ENCODE data around the gene CUEDC1.

GRCh38 chr17:57920916-57921703 lies 34.1 kb downstream of the CUEDC1 start:
- TF ChIP-seq, protein P1, sequence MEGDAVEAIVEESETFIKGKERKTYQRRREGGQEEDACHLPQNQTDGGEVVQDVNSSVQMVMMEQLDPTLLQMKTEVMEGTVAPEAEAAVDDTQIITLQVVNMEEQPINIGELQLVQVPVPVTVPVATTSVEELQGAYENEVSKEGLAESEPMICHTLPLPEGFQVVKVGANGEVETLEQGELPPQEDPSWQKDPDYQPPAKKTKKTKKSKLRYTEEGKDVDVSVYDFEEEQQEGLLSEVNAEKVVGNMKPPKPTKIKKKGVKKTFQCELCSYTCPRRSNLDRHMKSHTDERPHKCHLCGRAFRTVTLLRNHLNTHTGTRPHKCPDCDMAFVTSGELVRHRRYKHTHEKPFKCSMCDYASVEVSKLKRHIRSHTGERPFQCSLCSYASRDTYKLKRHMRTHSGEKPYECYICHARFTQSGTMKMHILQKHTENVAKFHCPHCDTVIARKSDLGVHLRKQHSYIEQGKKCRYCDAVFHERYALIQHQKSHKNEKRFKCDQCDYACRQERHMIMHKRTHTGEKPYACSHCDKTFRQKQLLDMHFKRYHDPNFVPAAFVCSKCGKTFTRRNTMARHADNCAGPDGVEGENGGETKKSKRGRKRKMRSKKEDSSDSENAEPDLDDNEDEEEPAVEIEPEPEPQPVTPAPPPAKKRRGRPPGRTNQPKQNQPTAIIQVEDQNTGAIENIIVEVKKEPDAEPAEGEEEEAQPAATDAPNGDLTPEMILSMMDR (IDR thresholded peaks at IDR 0.05; ENCODE audit: poor library complexity), result no peak
- TF ChIP-seq EZH2phosphoT487 (IDR thresholded peaks at IDR 0.05; ENCODE audit: low read depth, severe bottlenecking, unreplicated experiment) (no peak), EZH2 (IDR thresholded peaks at IDR 0.05; ENCODE audit: borderline replicate concordance) (no peak)

Measured in hepatocyte (in vitro differentiated cells).